Gastroesophageal sphincter (tissue), 4 donors: ENCODE results near the gene CDKN2D. TPM values are rescaled to one million over a fixed set of nuclear protein-coding genes. Genes with fewer than 3 reads are reported as not detected.

ENCODE experiments used
- ATAC-seq: fragments of 150-250 bp; one replicate; pipeline ENCODE4 v1.9.1; 2016; ENCODE audit warnings: mild to moderate bottlenecking, moderate library complexity
- H3K27ac ChIP-seq, 4 donors: fragments of 200-600 bp; sonication (generic) in 3 of 4; 1 replicate in 3 of 4; 2 replicates in 1 of 4; pipeline ENCODE4 v1.5.1; 2016 to 2019
- H3K27me3 ChIP-seq: fragments of 200-600 bp; sonication (generic); one replicate; pipeline ENCODE4 v1.5.1; 2019
- H3K36me3 ChIP-seq, 2 donors: fragments of 200-600 bp; sonication (generic); one replicate each; pipeline ENCODE4 v1.5.1; 2019; ENCODE audit warnings: control low read depth in 1 of 2
- H3K4me1 ChIP-seq, 3 donors: fragments of 200-600 bp; sonication (generic); 1 replicate in 2 of 3; 2 replicates in 1 of 3; pipeline ENCODE4 v1.5.1; 2016 to 2019; ENCODE audit warnings: control low read depth in 2 of 3
- H3K4me3 ChIP-seq, 2 donors: fragments of 200-600 bp; sonication (generic); one replicate each; pipeline ENCODE4 v1.5.1; 2019; ENCODE audit warnings: mild to moderate bottlenecking in 1 of 2, moderate library complexity in 1 of 2
- H3K9me3 ChIP-seq, 3 donors: fragments of 200-600 bp; sonication (generic); one replicate each; pipeline ENCODE4 v1.5.1; 2017 to 2019; ENCODE audit warnings: control low read depth in 2 of 3
- EP300 ChIP-seq: sonication (generic); formaldehyde crosslinking; IDR thresholded peaks from one replicate; pipeline ENCODE4 v1.6.1; 2017; ENCODE audit warnings: antibody characterized with exemption, mild to moderate bottlenecking
- POLR2A ChIP-seq, 2 donors: fragments of 450-650 bp; IDR thresholded peaks; one replicate each; pipeline ENCODE4 v1.6.1; 2017; ENCODE audit warnings: antibody characterized with exemption in 2 of 2, mild to moderate bottlenecking in 2 of 2, moderate library complexity in 1 of 2
- POLR2AphosphoS5 ChIP-seq: sonication (generic); formaldehyde crosslinking; IDR thresholded peaks from one replicate; pipeline ENCODE4 v1.6.1; 2017; ENCODE audit warnings: antibody characterized with exemption
- WGBS, 2 donors: methylation state at CpG; one replicate each; pipeline ENCODE4 v1.1.5; 2018; ENCODE audit warnings: low coverage in 1 of 2; 5-methylcytosine and 5-hydroxymethylcytosine counted together
- total RNA-seq, 4 donors: library from RNA; depleted of rRNA; stranded (reverse); fragments of >200 nt; gene quantifications; one replicate each; pipeline ENCODE4 v1.1.0, GENCODE V29; 2016
- TF ChIP-seq, protein P1 (sequence below), 4 experiments: fragments of 200-600 bp in 2 of 4; fragments of 450-650 bp in 2 of 4; sonication (generic) in 1 of 4; IDR thresholded peaks; one replicate each; pipeline ENCODE4 v1.5.1; 2017 to 2019; ENCODE audit warnings: antibody characterized with exemption in 4 of 4, mild to moderate bottlenecking in 2 of 4, moderate library complexity in 2 of 4

The CDKN2D gene
- total RNA-seq, 4 donors from 2014 or later, result 5.4 to 15.9 (median 10.6) TPM

DNA sequence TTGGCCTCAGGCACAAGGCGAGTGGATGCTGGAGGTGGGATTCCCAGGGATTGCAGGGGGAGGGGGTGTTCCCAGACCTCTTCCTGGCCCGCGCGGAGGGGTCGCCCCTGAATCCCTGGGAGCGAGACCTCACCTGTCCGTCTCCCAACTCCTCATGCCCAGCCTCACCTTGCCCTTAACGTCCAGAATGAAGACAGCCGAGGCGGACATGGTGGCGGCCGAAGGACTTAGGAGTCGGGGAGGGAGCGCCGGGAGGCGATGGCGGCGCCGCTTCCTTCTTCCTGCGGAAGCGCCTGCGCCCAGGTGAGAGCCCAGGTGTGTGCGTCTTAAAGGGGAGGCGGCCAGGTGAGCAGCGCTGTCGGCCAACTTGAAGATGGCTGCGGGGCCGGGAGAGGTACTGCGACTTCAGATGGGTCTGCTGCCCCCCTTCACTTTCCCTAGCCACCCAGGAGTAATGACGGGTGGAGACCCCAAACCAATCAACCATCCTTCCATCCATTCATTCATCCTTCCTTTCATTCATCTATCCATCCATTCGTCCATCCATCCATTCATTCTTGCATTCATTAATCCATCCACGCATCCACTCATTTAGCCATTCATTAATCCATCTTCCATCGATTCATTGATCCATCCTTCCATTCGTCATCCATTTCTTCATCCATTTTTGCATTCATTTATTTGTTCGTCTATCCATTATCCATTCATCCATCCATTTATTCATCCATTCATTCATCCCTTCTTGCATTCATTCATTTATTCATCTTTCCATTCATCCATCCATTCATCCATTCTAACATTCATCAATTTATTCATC is 18.5 kb upstream of the CDKN2D start, which contains the start of gene AP1M2:
TSS of gene AP1M2 (minus strand) at position 291 of the 817 bp plus-strand sequence. CDS start at position 210, 81 bp downstream.
- Histone ChIP-seq H3K36me3 (no peaks in the 10 kb centered on the region), H3K27ac (no peak within 1 kb of the TSS), H3K4me1 (no peaks in the 10 kb centered on the region), H3K27me3 (peaks cover 65% of the 10 kb centered on the region), H3K9me3 (no peaks in the 10 kb centered on the region), H3K4me3 (no peak within 1 kb of the TSS)
- TF ChIP-seq POLR2AphosphoS5, result no peak
- TF ChIP-seq, protein P1, sequence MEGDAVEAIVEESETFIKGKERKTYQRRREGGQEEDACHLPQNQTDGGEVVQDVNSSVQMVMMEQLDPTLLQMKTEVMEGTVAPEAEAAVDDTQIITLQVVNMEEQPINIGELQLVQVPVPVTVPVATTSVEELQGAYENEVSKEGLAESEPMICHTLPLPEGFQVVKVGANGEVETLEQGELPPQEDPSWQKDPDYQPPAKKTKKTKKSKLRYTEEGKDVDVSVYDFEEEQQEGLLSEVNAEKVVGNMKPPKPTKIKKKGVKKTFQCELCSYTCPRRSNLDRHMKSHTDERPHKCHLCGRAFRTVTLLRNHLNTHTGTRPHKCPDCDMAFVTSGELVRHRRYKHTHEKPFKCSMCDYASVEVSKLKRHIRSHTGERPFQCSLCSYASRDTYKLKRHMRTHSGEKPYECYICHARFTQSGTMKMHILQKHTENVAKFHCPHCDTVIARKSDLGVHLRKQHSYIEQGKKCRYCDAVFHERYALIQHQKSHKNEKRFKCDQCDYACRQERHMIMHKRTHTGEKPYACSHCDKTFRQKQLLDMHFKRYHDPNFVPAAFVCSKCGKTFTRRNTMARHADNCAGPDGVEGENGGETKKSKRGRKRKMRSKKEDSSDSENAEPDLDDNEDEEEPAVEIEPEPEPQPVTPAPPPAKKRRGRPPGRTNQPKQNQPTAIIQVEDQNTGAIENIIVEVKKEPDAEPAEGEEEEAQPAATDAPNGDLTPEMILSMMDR (IDR thresholded peaks at IDR 0.05), result no peak
- TF ChIP-seq EP300, result no peak
- no peak for TF ChIP-seq POLR2A (IDR thresholded peaks at IDR 0.05)
- WGBS, 2 donors, result 33 to 65% methylated on average over 6 to 12 of the region's 35 CpGs
- ATAC-seq, result no peak

DNA sequence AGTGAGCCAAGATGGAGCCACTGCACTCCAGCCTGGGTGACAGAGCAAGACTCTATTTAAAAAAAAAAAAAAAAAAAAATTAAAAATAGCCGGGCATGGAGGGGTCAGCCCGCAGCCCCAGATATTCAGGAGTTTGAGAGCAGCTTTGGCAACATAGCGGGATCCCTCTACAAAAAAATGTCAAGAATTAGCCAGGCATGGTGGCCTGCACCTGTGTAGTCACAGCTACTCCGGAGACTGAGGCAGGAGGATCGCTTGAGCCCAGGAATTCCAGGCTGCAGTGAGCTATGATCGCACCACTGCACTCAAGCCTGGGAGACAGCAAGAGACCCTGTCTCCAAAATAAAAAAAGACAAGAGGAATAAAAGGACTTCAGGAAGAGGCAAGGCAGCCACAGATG is 17.6 kb upstream of the CDKN2D start:
- Histone ChIP-seq H3K27ac (no peak overlapping the region), H3K4me3 (no peak overlapping the region), H3K4me1 (peaks cover 0 to 2% (median under 1%) of the 10 kb centered on the region in 3 donors), H3K36me3 (no peaks in the 10 kb centered on the region), H3K27me3 (peaks cover 64% of the 10 kb centered on the region), H3K9me3 (no peaks in the 10 kb centered on the region)
- WGBS, 2 donors, result 76 to 92% methylated on average over 2 to 6 of the region's 6 CpGs
- ATAC-seq, result no peak
- TF ChIP-seq, protein P1 (IDR thresholded peaks at IDR 0.05), result no peak
- no peak for TF ChIP-seq POLR2AphosphoS5
- no peak for TF ChIP-seq POLR2A (IDR thresholded peaks at IDR 0.05)
- TF ChIP-seq EP300, result no peak

DNA sequence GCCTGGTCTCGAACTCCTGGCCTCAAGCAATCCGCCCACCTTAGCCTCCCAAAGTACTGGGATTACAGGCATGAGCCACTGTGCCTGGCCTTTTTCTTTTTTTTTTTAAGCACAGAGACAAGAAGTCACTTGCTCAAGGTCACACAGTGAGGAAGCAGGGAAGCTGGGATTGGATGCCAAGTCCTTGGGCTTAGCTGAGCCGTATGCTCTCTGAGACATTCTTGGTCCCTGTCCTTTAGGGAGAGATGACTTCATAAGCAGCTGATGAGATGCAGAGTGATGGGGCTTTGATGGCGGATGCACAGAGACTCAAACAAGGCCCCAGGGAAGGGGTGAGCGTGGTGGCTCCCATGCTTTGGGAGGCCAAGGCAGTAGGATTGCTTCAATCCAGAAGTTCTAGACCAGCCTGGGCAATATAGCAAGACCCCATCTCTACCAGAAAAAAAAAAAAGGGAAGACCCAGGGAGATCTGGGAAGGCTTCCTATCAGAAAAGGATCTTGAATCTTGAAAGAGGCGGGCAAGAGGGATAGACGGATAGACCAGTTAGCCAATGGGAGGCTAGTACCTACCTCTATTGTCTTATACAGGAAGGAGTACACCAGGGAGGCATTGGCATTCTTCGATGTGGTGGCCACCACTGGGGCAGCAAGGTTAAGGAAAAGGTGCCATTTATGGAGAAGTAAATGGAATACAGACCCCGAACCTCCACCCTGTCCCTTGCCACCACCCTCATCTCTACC is 14.4 kb upstream of the CDKN2D start:
- Histone ChIP-seq H3K27ac (no peak overlapping the region), H3K9me3 (no peaks in the 10 kb centered on the region), H3K4me3 (no peak overlapping the region), H3K27me3 (peaks cover 34% of the 10 kb centered on the region), H3K36me3 (no peaks in the 10 kb centered on the region), H3K4me1 (peaks cover 0 to 11% (median 4%) of the 10 kb centered on the region in 3 donors)
- 82% methylated on average over 2 to 8 of the region's 9 CpGs for WGBS, 2 donors
- ATAC-seq, result no peak
- TF ChIP-seq EP300, result no peak
- no peak for TF ChIP-seq POLR2A (IDR thresholded peaks at IDR 0.05)
- no peak for TF ChIP-seq POLR2AphosphoS5
- TF ChIP-seq, protein P1 (IDR thresholded peaks at IDR 0.05), result no peak

DNA sequence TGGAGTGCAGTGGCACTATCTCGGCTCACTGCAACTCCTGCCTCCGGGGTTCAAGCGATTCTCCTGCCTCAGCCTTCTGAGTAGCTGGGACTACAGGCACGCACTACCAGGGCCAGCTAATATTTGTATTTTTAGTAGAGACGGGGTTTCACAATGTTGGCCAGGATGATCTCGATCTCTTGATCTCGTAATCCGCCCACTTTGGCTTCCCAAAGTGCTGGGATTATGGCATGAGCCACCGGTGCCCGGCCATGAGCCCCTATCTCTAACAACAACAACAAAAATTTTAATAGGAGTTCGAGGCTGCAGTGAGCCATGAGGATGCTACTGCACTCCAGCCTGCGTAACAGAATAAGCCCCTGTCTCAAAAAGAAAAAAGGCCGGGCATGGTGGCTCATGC is 13.3 kb upstream of the CDKN2D start:
- Histone ChIP-seq H3K9me3 (no peaks in the 10 kb centered on the region), H3K27ac (no peak overlapping the region), H3K4me3 (no peak overlapping the region), H3K4me1 (peaks cover 0 to 11% (median 4%) of the 10 kb centered on the region in 3 donors), H3K27me3 (peaks cover 23% of the 10 kb centered on the region), H3K36me3 (no peaks in the 10 kb centered on the region)
- 87 to 93% methylated on average over 5 to 8 of the region's 13 CpGs for WGBS, 2 donors
- no peak for ATAC-seq
- TF ChIP-seq, protein P1 (IDR thresholded peaks at IDR 0.05), result no peak
- TF ChIP-seq POLR2A (IDR thresholded peaks at IDR 0.05) (no peak), EP300 (no peak), POLR2AphosphoS5 (no peak)
